IPS-20b (cell line): ENCODE data around the gene CACNB2.

Experiments
- H3K27ac ChIP-seq: one replicate; pipeline ENCODE4 v1.5.1; 2013; ENCODE audit warnings: low read length
- H3K27me3 ChIP-seq: 2 replicates; pipeline ENCODE4 v1.6.1; 2013; ENCODE audit warnings: mild to moderate bottlenecking, low read length, inconsistent platforms; ENCODE audit not compliant: insufficient read depth
- H3K36me3 ChIP-seq: 2 replicates; pipeline ENCODE4 v1.6.1; 2013; ENCODE audit warnings: low read depth, mild to moderate bottlenecking, inconsistent platforms, low read length, moderate library complexity; ENCODE audit not compliant: insufficient read depth
- H3K4me1 ChIP-seq: 2 replicates; pipeline ENCODE4 v1.6.1; 2013; ENCODE audit warnings: mild to moderate bottlenecking, control low read depth, inconsistent platforms, low read length, moderate library complexity; ENCODE audit not compliant: insufficient read depth
- H3K4me3 ChIP-seq: 2 replicates; pipeline ENCODE4 v1.5.1; 2013; ENCODE audit warnings: mild to moderate bottlenecking, low read length, inconsistent platforms
- H3K9ac ChIP-seq: 2 replicates; pipeline ENCODE4 v1.6.1; 2013; ENCODE audit warnings: low read depth, mild to moderate bottlenecking, inconsistent platforms, low read length, moderate library complexity
- H3K9me3 ChIP-seq: 2 replicates; pipeline ENCODE4 v1.6.1; 2013; ENCODE audit warnings: mild to moderate bottlenecking, low read depth, low read length, inconsistent platforms; ENCODE audit not compliant: insufficient read depth

CACNB2 gene

GRCh38 chr10:18303851-18304801, 163.9 kb downstream of the CACNB2 start:
- H3K27ac ChIP-seq, result no peak overlapping the region
- H3K9me3 ChIP-seq, result no peaks in the 10 kb centered on the region
- H3K4me3 ChIP-seq, result no peak overlapping the region
- no peaks in the 10 kb centered on the region for H3K27me3 ChIP-seq
- no peak overlapping the region for H3K9ac ChIP-seq
- H3K4me1 ChIP-seq, result no peaks in the 10 kb centered on the region
- no peaks in the 10 kb centered on the region for H3K36me3 ChIP-seq

GRCh38 chr10:18306031-18306430, 165.8 kb downstream of the CACNB2 start:
- no peaks in the 10 kb centered on the region for H3K4me1 ChIP-seq
- no peaks in the 10 kb centered on the region for H3K9me3 ChIP-seq
- H3K27me3 ChIP-seq, result no peaks in the 10 kb centered on the region
- no peak overlapping the region for H3K27ac ChIP-seq
- H3K36me3 ChIP-seq, result no peaks in the 10 kb centered on the region
- H3K9ac ChIP-seq, result no peak overlapping the region
- no peak overlapping the region for H3K4me3 ChIP-seq

- no peak overlapping the region for H3K4me3 ChIP-seq
- H3K9me3 ChIP-seq, result no peaks in the 10 kb centered on the region
- H3K27ac ChIP-seq, result no peak overlapping the region
- H3K4me1 ChIP-seq, result no peaks in the 10 kb centered on the region
- H3K36me3 ChIP-seq, result no peaks in the 10 kb centered on the region
- H3K27me3 ChIP-seq, result no peaks in the 10 kb centered on the region
- no peak overlapping the region for H3K9ac ChIP-seq
Observed at GRCh38 chr10:18308600-18308999, 168.4 kb downstream of the CACNB2 start.

GRCh38 chr10:18310761-18311160, 170.5 kb downstream of the CACNB2 start:
- H3K36me3 ChIP-seq, result no peaks in the 10 kb centered on the region
- H3K4me3 ChIP-seq, result no peak overlapping the region
- no peaks in the 10 kb centered on the region for H3K4me1 ChIP-seq
- H3K9me3 ChIP-seq, result no peaks in the 10 kb centered on the region
- no peaks in the 10 kb centered on the region for H3K27me3 ChIP-seq
- H3K9ac ChIP-seq, result no peak overlapping the region
- H3K27ac ChIP-seq, result no peak overlapping the region

- Histone ChIP-seq H3K27me3 (no peaks in the 10 kb centered on the region), H3K27ac (no peak overlapping the region), H3K4me1 (no peaks in the 10 kb centered on the region), H3K9me3 (no peaks in the 10 kb centered on the region), H3K36me3 (no peaks in the 10 kb centered on the region), H3K9ac (no peak overlapping the region), H3K4me3 (no peak overlapping the region)
Observed at GRCh38 chr10:18312374-18313139, 172.3 kb downstream of the CACNB2 start.

GRCh38 chr10:18313140-18313530, 172.9 kb downstream of the CACNB2 start:
- Histone ChIP-seq H3K27ac (no peak overlapping the region), H3K4me3 (no peak overlapping the region)

GRCh38 chr10:18313626-18314025, 173.4 kb downstream of the CACNB2 start:
- Histone ChIP-seq H3K27me3 (no peaks in the 10 kb centered on the region), H3K9ac (no peak overlapping the region)

More at GRCh38 chr10:18313140-18313530, 172.9 kb downstream of the CACNB2 start:
- Histone ChIP-seq H3K36me3 (no peaks in the 10 kb centered on the region), H3K4me1 (no peaks in the 10 kb centered on the region), H3K9me3 (no peaks in the 10 kb centered on the region), H3K27me3 (no peaks in the 10 kb centered on the region), H3K9ac (no peak overlapping the region)

GRCh38 chr10:18319628-18320027, 179.4 kb downstream of the CACNB2 start:
- no peaks in the 10 kb centered on the region for H3K9me3 ChIP-seq
- no peaks in the 10 kb centered on the region for H3K4me1 ChIP-seq
- no peak overlapping the region for H3K4me3 ChIP-seq
- H3K27ac ChIP-seq, result no peak overlapping the region
- H3K27me3 ChIP-seq, result no peaks in the 10 kb centered on the region
- H3K9ac ChIP-seq, result no peak overlapping the region
- H3K36me3 ChIP-seq, result no peaks in the 10 kb centered on the region

More at GRCh38 chr10:18313626-18314025, 173.4 kb downstream of the CACNB2 start:
- Histone ChIP-seq H3K4me1 (no peaks in the 10 kb centered on the region), H3K27ac (no peak overlapping the region), H3K36me3 (no peaks in the 10 kb centered on the region), H3K4me3 (no peak overlapping the region), H3K9me3 (no peaks in the 10 kb centered on the region)

- Histone ChIP-seq H3K9me3 (no peaks in the 10 kb centered on the region), H3K4me3 (no peak overlapping the region), H3K27ac (no peak overlapping the region), H3K27me3 (no peaks in the 10 kb centered on the region), H3K9ac (no peak overlapping the region), H3K4me1 (no peaks in the 10 kb centered on the region), H3K36me3 (no peaks in the 10 kb centered on the region)
Observed at GRCh38 chr10:18321371-18321770, 181.1 kb downstream of the CACNB2 start.

GRCh38 chr10:18323916-18324315, 183.7 kb downstream of the CACNB2 start:
- Histone ChIP-seq H3K4me1 (no peaks in the 10 kb centered on the region), H3K4me3 (no peak overlapping the region)

GRCh38 chr10:18325410-18325809, 185.2 kb downstream of the CACNB2 start:
- no peaks in the 10 kb centered on the region for H3K9me3 ChIP-seq
- no peak overlapping the region for H3K27ac ChIP-seq
- no peaks in the 10 kb centered on the region for H3K36me3 ChIP-seq
- no peaks in the 10 kb centered on the region for H3K27me3 ChIP-seq
- no peak overlapping the region for H3K9ac ChIP-seq
- H3K4me1 ChIP-seq, result no peaks in the 10 kb centered on the region
- no peak overlapping the region for H3K4me3 ChIP-seq

More at GRCh38 chr10:18323916-18324315, 183.7 kb downstream of the CACNB2 start:
- Histone ChIP-seq H3K36me3 (no peaks in the 10 kb centered on the region), H3K27ac (no peak overlapping the region), H3K27me3 (no peaks in the 10 kb centered on the region), H3K9ac (no peak overlapping the region), H3K9me3 (no peaks in the 10 kb centered on the region)
